ENCODE results near the gene TNFAIP8L1.

DNA sequence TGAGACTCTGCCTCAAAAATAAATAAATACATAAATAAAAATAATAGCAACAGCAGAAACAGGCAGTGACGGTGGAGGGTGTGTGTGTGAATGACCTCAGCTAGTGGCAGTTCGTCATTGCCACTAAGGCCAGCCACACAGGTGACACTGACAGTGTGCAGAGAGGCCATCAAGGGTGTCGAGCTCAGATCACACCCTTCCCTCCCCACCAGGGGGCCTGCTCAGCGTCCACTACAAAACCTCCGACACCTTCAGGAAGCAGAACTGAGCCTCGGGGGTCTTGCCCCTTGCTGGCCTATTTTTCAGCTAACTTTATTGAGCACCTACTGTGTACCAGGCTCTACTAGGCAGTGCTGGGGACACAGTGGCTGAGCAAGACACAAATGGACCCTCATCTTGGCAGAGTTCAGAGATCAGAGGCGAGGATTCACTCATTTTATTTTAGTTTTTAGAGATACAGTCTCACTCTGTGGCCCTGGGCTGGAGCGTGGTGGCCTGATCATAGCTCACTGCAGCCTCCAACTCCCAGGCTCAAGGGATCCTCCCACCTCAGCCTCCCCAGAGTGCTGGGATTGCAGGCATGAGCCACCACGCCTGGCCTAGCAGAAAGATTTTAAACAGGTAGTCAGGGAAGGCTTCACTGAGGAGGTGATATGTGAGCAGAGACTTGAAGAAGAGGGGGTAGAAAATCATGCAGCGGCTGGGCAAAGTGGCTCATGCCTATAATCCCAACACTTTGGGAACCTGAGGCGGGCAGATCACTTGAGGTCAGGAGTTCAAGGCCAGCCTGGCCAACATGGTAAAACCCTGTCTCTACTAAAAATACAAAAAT lies 49.5 kb upstream of the TNFAIP8L1 start:
- TF ChIP-seq SPI1 (IDR thresholded peaks at IDR 0.05; ENCODE audit: borderline replicate concordance, low read depth): no peak
- TF ChIP-seq, protein P1, sequence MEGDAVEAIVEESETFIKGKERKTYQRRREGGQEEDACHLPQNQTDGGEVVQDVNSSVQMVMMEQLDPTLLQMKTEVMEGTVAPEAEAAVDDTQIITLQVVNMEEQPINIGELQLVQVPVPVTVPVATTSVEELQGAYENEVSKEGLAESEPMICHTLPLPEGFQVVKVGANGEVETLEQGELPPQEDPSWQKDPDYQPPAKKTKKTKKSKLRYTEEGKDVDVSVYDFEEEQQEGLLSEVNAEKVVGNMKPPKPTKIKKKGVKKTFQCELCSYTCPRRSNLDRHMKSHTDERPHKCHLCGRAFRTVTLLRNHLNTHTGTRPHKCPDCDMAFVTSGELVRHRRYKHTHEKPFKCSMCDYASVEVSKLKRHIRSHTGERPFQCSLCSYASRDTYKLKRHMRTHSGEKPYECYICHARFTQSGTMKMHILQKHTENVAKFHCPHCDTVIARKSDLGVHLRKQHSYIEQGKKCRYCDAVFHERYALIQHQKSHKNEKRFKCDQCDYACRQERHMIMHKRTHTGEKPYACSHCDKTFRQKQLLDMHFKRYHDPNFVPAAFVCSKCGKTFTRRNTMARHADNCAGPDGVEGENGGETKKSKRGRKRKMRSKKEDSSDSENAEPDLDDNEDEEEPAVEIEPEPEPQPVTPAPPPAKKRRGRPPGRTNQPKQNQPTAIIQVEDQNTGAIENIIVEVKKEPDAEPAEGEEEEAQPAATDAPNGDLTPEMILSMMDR (IDR thresholded peaks at IDR 0.05; ENCODE audit: insufficient read depth, low read length): peak; percentile 39
